T-helper 22 cell (primary cell): ENCODE data around the gene PRKCH.
"Not testable (repeated sequence)": the region's sequence is repeated elsewhere in the genome, so short reads cannot be mapped to it uniquely, and the experiment has no call there.

Experiments used
- DNase-seq: peaks from one replicate; pipeline ENCODE4 v3.0.0-alpha.2; 2020; ENCODE audit warnings: low read depth

PRKCH gene

GRCh38 chr14:61516118-61516743 lies 194.9 kb downstream of the PRKCH start:
- DNase-seq = no peak

GRCh38 chr14:61516964-61517653 lies 195.7 kb downstream of the PRKCH start:
- no peak for DNase-seq

GRCh38 chr14:61517911-61518384 lies 196.6 kb downstream of the PRKCH start:
- no peak for DNase-seq

GRCh38 chr14:61518403-61518802 lies 197.0 kb downstream of the PRKCH start:
- DNase-seq = no peak

- DNase-seq = no peak
Measured at GRCh38 chr14:61519106-61519505, 197.7 kb downstream of the PRKCH start.

- no peak for DNase-seq
Measured at GRCh38 chr14:61519735-61520134, 198.4 kb downstream of the PRKCH start.

- no peak for DNase-seq
Measured at GRCh38 chr14:61520576-61520975, 199.2 kb downstream of the PRKCH start.

- DNase-seq = no peak
Measured at GRCh38 chr14:61521773-61522172, 200.4 kb downstream of the PRKCH start.

GRCh38 chr14:61523751-61524150 lies 202.4 kb downstream of the PRKCH start:
- no peak for DNase-seq

GRCh38 chr14:61524211-61524806 lies 202.9 kb downstream of the PRKCH start:
- DNase-seq = no peak

- DNase-seq = no peak
Measured at GRCh38 chr14:61524936-61525292, 203.5 kb downstream of the PRKCH start.

- DNase-seq = peak; percentile 58
Measured at GRCh38 chr14:61525293-61526011, 204.1 kb downstream of the PRKCH start.

- no peak for DNase-seq
Measured at GRCh38 chr14:61526405-61527312, 205.3 kb downstream of the PRKCH start.

GRCh38 chr14:61527325-61528100 lies 206.1 kb downstream of the PRKCH start:
- no peak for DNase-seq

- DNase-seq = no peak
Measured at GRCh38 chr14:61528591-61529021, 207.2 kb downstream of the PRKCH start.

- DNase-seq = not testable (repeated sequence)
Measured at GRCh38 chr14:61529360-61529759, 208.0 kb downstream of the PRKCH start.

- DNase-seq = no peak
Measured at GRCh38 chr14:61530296-61530695, 208.9 kb downstream of the PRKCH start.

GRCh38 chr14:61530896-61531295 lies 209.5 kb downstream of the PRKCH start:
- DNase-seq = no peak

- no peak for DNase-seq
Measured at GRCh38 chr14:61531465-61532122, 210.2 kb downstream of the PRKCH start.

- no peak for DNase-seq
Measured at GRCh38 chr14:61532123-61532505, 210.7 kb downstream of the PRKCH start.
